Activated naive CD8-positive, alpha-beta T cell treated with anti-CD3 and anti-CD28 coated beads for 36 hours (primary cell): ENCODE results near the gene FSTL4. TPM values are rescaled to one million over a fixed set of nuclear protein-coding genes. Genes with fewer than 3 reads are reported as not detected.

Source experiments
- DNase-seq: peaks from one replicate; pipeline ENCODE4 v3.0.0; 2021
- H3K27ac Mint-ChIP-seq: one replicate; pipeline ENCODE4 v1.8.0; 2022; ENCODE audit warnings: mild to moderate bottlenecking, moderate library complexity, mixed read lengths
- H3K27me3 Mint-ChIP-seq: one replicate; pipeline ENCODE4 v1.8.0; 2022; ENCODE audit warnings: mild to moderate bottlenecking, mixed read lengths
- H3K36me3 Mint-ChIP-seq: one replicate; pipeline ENCODE4 v1.8.0; 2021; ENCODE audit warnings: mild to moderate bottlenecking, mixed read lengths
- H3K4me1 Mint-ChIP-seq: one replicate; pipeline ENCODE4 v1.8.0; 2021; ENCODE audit warnings: mixed read lengths
- H3K4me3 Mint-ChIP-seq: one replicate; pipeline ENCODE4 v1.8.0; 2022; ENCODE audit warnings: mild to moderate bottlenecking, moderate library complexity, mixed read lengths
- H3K9me3 Mint-ChIP-seq: one replicate; pipeline ENCODE4 v1.8.0; 2022; ENCODE audit warnings: mixed read lengths
- total RNA-seq, 2 experiments: library from RNA; stranded (reverse); gene quantifications; one replicate each; pipeline ENCODE4 v1.2.3, GENCODE V29; 2021

The FSTL4 gene
- total RNA-seq, 2 experiments from 2014 or later = 0.10 to 0.29 TPM

- DNase-seq = no peak
- Mint-ChIP-seq H3K36me3 (no peaks in the 10 kb centered on the region), H3K4me3 (no peak overlapping the region), H3K27me3 (no peaks in the 10 kb centered on the region), H3K9me3 (no peaks in the 10 kb centered on the region), H3K4me1 (peaks cover 15% of the 10 kb centered on the region), H3K27ac (no peak overlapping the region)
These were observed 219.9 kb downstream of the FSTL4 start for GRCh38 chr5:133392448-133392847.

DNA sequence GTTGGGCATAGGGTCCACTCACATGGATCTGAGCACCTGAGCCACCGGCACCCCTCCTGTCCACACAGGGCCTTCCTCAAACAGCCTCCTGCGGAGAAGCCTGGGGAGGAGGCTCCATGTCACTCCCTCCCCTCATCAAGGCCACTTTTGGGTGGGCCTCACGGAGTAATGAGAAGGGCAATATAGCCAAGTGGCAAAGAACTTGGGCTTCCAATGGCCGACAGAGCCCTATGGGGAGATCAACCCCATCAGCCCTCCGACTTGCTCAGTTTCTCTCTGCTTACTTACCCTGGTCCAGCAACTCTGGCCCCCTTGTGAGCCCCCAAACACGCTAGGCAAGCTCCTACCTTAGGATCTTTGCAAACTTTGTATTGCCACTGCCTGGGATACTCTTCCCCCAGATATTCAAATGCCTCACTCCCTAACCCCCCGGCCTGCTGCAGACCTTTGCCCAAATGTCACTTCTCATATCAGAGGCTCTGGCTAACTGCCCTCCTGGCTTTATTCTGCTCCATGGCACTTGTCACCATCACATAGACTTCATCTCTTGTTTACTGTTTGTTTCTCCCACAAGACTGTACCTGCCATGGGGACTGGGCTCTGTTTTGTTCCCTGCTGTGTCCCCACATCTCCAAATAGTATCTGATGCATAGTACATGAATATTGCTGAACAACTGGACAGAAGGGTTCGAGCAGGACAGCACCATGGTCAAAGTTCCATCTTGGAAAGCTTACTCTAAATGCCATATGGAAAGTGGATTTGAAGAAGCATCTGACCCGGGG, 220.8 kb downstream of the FSTL4 start:
- no peaks in the 10 kb centered on the region for H3K9me3 Mint-ChIP-seq
- H3K36me3 Mint-ChIP-seq = no peaks in the 10 kb centered on the region
- no peak for DNase-seq
- no peaks in the 10 kb centered on the region for H3K27me3 Mint-ChIP-seq
- H3K4me1 Mint-ChIP-seq = peaks cover 6% of the 10 kb centered on the region
- H3K27ac Mint-ChIP-seq = no peak overlapping the region
- H3K4me3 Mint-ChIP-seq = no peak overlapping the region

GRCh38 chr5:133390416-133391353, 221.7 kb downstream of the FSTL4 start:
- Mint-ChIP-seq H3K27ac (no peak overlapping the region), H3K27me3 (no peaks in the 10 kb centered on the region), H3K4me1 (no peaks in the 10 kb centered on the region), H3K4me3 (no peak overlapping the region), H3K36me3 (no peaks in the 10 kb centered on the region), H3K9me3 (no peaks in the 10 kb centered on the region)
- DNase-seq = no peak

GRCh38 chr5:133389066-133389590, 223.2 kb downstream of the FSTL4 start:
- no peak overlapping the region for H3K27ac Mint-ChIP-seq
- H3K36me3 Mint-ChIP-seq = no peaks in the 10 kb centered on the region
- H3K27me3 Mint-ChIP-seq = no peaks in the 10 kb centered on the region
- H3K9me3 Mint-ChIP-seq = no peaks in the 10 kb centered on the region
- no peak for DNase-seq
- no peak overlapping the region for H3K4me3 Mint-ChIP-seq
- no peaks in the 10 kb centered on the region for H3K4me1 Mint-ChIP-seq

DNA sequence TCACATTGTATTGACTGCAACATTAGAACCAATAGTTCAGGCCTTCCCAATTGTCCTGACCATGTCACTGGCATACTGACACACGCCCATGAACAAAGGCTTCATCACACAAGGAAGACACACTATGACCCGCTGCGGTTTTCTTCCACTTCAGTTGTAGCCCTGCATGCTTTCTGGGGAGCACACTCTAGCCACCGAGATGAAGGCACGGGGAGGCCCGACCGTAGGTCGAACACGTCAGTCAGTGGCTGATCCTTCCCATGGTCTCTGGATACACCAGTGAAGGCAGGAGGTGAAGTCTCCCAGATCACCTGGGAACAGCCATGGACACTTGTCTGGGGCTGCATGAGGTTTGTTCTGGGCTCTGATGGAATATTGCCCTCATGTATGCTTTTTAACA, 224.7 kb downstream of the FSTL4 start:
- no peaks in the 10 kb centered on the region for H3K36me3 Mint-ChIP-seq
- DNase-seq = no peak
- no peaks in the 10 kb centered on the region for H3K4me1 Mint-ChIP-seq
- no peaks in the 10 kb centered on the region for H3K9me3 Mint-ChIP-seq
- H3K4me3 Mint-ChIP-seq = no peak overlapping the region
- H3K27me3 Mint-ChIP-seq = peaks cover 2% of the 10 kb centered on the region
- H3K27ac Mint-ChIP-seq = no peak overlapping the region

- H3K27me3 Mint-ChIP-seq = peaks cover 7% of the 10 kb centered on the region
- no peaks in the 10 kb centered on the region for H3K36me3 Mint-ChIP-seq
- H3K27ac Mint-ChIP-seq = no peak overlapping the region
- H3K4me3 Mint-ChIP-seq = no peak overlapping the region
- no peak for DNase-seq
- H3K4me1 Mint-ChIP-seq = peaks cover 2% of the 10 kb centered on the region
- H3K9me3 Mint-ChIP-seq = no peaks in the 10 kb centered on the region
These were observed 225.2 kb downstream of the FSTL4 start for GRCh38 chr5:133387091-133387490.

- Mint-ChIP-seq H3K4me1 (peaks cover 3% of the 10 kb centered on the region), H3K27ac (no peak overlapping the region), H3K4me3 (no peak overlapping the region), H3K36me3 (no peaks in the 10 kb centered on the region), H3K9me3 (no peaks in the 10 kb centered on the region), H3K27me3 (peaks cover 9% of the 10 kb centered on the region)
- no peak for DNase-seq
These were observed 225.7 kb downstream of the FSTL4 start for GRCh38 chr5:133386662-133387061.

- no peak for DNase-seq
- H3K36me3 Mint-ChIP-seq = no peaks in the 10 kb centered on the region
- H3K9me3 Mint-ChIP-seq = no peaks in the 10 kb centered on the region
- H3K27me3 Mint-ChIP-seq = peaks cover 9% of the 10 kb centered on the region
- no peak overlapping the region for H3K27ac Mint-ChIP-seq
- no peak overlapping the region for H3K4me3 Mint-ChIP-seq
- H3K4me1 Mint-ChIP-seq = peaks cover 3% of the 10 kb centered on the region
These were observed 227.0 kb downstream of the FSTL4 start for GRCh38 chr5:133385346-133385745.

DNA sequence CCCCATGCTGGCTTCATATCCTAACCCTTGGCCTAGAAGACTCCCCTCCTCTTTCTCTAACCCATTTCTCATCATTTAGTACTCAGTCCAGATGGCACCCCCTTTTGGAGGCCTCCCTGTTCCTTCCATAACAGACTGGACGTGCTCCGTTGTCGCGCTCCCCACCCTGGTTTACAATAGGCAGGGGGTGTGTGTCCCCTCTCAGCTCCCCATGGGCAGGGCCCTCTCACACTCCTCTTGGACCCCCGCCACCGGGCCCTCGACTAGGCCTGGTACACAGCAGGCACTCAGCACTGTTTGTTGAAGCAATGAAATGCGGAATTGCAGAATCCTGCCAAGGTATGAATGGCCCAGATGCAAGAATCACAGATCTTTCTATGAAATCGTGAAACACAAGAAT, 227.4 kb downstream of the FSTL4 start:
- Mint-ChIP-seq H3K27me3 (peaks cover 9% of the 10 kb centered on the region), H3K9me3 (no peaks in the 10 kb centered on the region), H3K4me3 (no peak overlapping the region), H3K4me1 (peaks cover 3% of the 10 kb centered on the region), H3K36me3 (no peaks in the 10 kb centered on the region), H3K27ac (no peak overlapping the region)
- DNase-seq = no peak

- Mint-ChIP-seq H3K4me1 (peaks cover 3% of the 10 kb centered on the region), H3K9me3 (peaks cover 2% of the 10 kb centered on the region), H3K27me3 (peaks cover 13% of the 10 kb centered on the region), H3K36me3 (no peaks in the 10 kb centered on the region), H3K4me3 (no peak overlapping the region), H3K27ac (no peak overlapping the region)
- DNase-seq = no peak
These were observed 228.1 kb downstream of the FSTL4 start for GRCh38 chr5:133384120-133384855.

DNA sequence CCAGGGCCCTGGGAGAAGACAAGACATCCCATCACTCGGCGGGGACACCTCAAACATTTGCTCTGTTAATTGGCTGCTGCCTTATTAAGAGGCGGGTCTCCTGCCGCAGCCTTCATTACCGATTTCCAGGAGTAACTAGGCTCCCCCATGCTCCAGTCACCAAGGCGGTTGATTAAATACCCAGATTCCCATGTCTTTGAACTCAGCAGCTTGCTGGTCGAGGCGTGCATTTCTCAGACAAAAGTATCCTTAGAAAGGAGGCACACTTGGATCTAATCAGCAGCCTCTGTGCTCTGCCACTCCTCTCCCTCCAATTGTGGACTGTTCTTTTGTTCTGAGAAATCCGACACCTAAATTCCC, 228.8 kb downstream of the FSTL4 start:
- peaks cover 5% of the 10 kb centered on the region for H3K9me3 Mint-ChIP-seq
- H3K27me3 Mint-ChIP-seq = peaks cover 19% of the 10 kb centered on the region
- peaks cover 3% of the 10 kb centered on the region for H3K4me1 Mint-ChIP-seq
- H3K4me3 Mint-ChIP-seq = no peak overlapping the region
- no peak for DNase-seq
- H3K27ac Mint-ChIP-seq = no peak overlapping the region
- no peaks in the 10 kb centered on the region for H3K36me3 Mint-ChIP-seq

DNA sequence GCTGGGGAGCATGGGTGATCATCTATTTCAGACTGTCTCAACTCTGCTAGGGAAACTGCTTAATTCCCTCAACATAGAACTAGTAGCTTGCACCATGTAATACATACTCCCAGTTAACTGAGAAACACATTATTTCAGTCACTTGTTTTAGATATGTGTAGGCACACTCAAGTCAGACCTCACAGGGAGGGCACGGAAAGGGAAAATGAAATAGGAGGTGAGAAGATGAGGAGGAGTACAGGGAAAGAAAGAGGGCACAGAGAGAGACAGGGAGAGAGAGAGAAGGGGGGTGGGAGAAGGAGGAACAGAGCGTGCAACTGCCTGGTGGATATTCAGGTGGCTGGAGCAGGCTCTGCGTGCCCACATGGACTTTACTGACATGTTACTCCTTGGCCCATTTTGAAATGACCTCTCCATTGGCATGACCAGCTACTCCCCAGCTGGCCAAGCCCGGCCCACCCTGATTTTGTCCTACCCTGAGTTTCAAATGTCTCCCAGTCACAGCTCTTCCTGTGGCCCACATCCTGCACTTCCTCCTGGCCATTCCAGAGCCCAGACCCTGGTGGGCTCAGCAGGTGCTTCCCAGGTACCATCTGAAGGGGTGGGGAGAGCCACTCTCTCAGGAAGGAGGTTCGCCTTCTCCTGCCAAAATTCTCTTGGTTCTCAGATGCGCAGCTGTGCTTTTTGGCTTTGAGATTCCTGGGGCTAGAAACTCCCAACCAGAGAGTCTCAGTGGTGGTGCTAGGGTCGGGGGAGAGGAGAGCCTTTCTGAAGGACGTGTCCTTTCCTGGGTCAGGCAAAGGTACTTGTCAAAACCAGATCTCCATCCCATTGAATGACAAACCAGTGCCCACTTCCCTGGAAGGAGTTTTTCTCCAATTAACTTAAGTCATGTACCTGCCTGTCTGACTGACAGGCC, 229.4 kb downstream of the FSTL4 start:
- Mint-ChIP-seq H3K4me1 (peaks cover 3% of the 10 kb centered on the region), H3K27me3 (peaks cover 21% of the 10 kb centered on the region), H3K27ac (no peak overlapping the region), H3K36me3 (peaks cover under 1% of the 10 kb centered on the region), H3K9me3 (peaks cover 6% of the 10 kb centered on the region), H3K4me3 (no peak overlapping the region)
- no peak for DNase-seq

GRCh38 chr5:133381571-133382365, 230.6 kb downstream of the FSTL4 start:
- Mint-ChIP-seq H3K9me3 (peaks cover 17% of the 10 kb centered on the region), H3K27ac (no peak overlapping the region), H3K36me3 (peaks cover 7% of the 10 kb centered on the region), H3K4me3 (no peak overlapping the region), H3K4me1 (peaks cover 3% of the 10 kb centered on the region), H3K27me3 (peaks cover 21% of the 10 kb centered on the region)
- no peak for DNase-seq
